ENCODE results near the gene STIP1. TPM values are rescaled to one million over a fixed set of nuclear protein-coding genes. Genes with fewer than 3 reads are reported as not detected.
A peak's percentile ranks its signal among the peaks of the same experiment; 100 is the strongest.

The STIP1 gene
- total RNA-seq, 1 experiment from 2014 or later: 336 TPM

DNA sequence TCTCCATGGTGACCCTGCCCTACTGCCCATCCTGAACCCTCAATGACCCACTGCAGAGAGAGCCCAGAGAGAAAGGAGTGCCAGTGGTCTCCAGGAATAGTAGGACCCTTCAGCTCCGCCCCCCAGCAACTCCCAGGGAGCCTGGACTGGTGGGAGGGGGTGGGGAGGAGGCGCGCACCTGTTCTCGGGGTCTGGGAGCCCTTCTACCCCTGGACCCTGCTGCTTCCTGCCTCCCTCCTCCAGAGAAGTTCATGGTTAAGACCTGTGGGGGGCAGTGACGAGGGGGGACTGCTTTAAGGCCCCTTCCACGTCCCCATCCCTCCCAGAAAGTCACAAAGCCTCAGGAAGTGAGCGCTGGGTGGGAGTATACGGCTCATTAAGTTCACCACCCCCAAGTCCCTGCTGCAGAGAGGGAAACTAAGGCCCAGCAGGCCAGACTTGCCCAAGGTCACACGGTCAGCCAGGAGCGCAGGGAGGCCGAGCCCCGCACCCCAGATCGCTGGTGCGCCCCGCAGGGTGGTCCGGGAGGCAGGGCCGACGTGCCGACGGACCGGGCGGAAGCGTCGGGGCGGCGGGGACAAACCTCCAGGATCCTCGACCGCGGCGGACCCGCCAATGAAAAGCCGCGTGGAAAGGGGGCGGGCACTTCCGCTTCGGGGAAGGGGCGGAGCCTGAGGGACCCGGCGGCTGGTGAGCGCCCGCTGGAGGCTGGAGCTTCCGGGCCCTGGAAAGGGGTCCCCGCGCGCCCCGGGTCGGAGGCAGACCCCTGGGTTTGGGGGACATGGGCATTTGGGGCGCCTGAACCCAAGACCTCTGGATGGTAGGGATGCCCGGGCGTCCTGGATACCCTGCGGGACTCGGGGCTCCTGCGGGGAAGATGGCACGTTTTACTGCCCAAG is 39.9 kb downstream of the STIP1 start, which contains the start of the genes NUDT22 and TRPT1:
NUDT22 (plus strand) TSS at position 667 of the 899 bp plus-strand sequence. CDS start 379 bp downstream, outside the sequence.
TRPT1 (minus strand) TSS at position 579 of the 899 bp plus-strand sequence; CDS start at position 253, 326 bp downstream.
- Histone ChIP-seq H3K4me3 (replicated peaks in 1 of 2; ENCODE audit: low read depth in 1 of 2, low read length in 2 of 2) (peak within 1 kb of the TSS; percentile 82 to 90), H3K27ac (ENCODE audit: low read depth, low read length) (peak within 1 kb of the TSS; percentile 95), H3K27me3 (ENCODE audit: insufficient read depth, low read length) (no peaks in the 10 kb centered on the region), H3K9ac (ENCODE audit: low read length) (peak within 1 kb of the TSS; percentile 96), H3K4me2 (ENCODE audit: low read length) (peak within 1 kb of the TSS; percentile 100), H3K79me2 (ENCODE audit: insufficient read depth, low read length) (peaks cover 19% of the 10 kb centered on the region; the same call in 1 of the 2 replicates), H2AFZ (ENCODE audit: low read depth, low read length, poor library complexity, severe bottlenecking) (no peak within 1 kb of the TSS), H3K36me3 (ENCODE audit: control insufficient read depth in 1 of 2, insufficient read depth in 2 of 2, low read length in 2 of 2) (peaks cover 0 to 6% of the 10 kb centered on the region in 2 experiments; a peak in 1 of 4 replicates), H3K4me1 (ENCODE audit: control insufficient read depth in 1 of 2, insufficient read depth in 2 of 2, low read length in 2 of 2) (peaks cover 17 to 36% of the 10 kb centered on the region in 2 experiments), H4K20me1 (ENCODE audit: insufficient read depth) (no peaks in the 10 kb centered on the region), H3K9me2 (ENCODE audit: insufficient read depth) (no peaks in the 10 kb centered on the region), H3K9me3 (ENCODE audit: control insufficient read depth in 1 of 2, insufficient read depth in 1 of 2, low read depth in 1 of 2, low read length in 2 of 2) (no peaks in the 10 kb centered on the region)
- BruUV-seq (replicated peaks): TSS peak; percentile 64
- peak; percentile 61 for TF ChIP-seq YY1 (IDR thresholded peaks at IDR 0.05; ENCODE audit: extremely low read depth, insufficient replicate concordance, low read depth, low read length)
- TF ChIP-seq EZH2phosphoT487 (IDR thresholded peaks at IDR 0.05; ENCODE audit: borderline replicate concordance): no peak
- TF ChIP-seq POLR2AphosphoS5 (IDR thresholded peaks at IDR 0.05; ENCODE audit: low read depth, low read length): peak; percentile 91
- DNase-seq (ENCODE audit: low read depth, low spot score) (no peak), ATAC-seq (peak; percentile 78)
- ChIA-PET POLR2A (interaction anchor here (1.2 to 1.5 kb wide), 3 partner anchors 15 to 58 kb away, joined by 4 to 6 read pairs (median 5); partner anchors contain the start of gene FKBP2), RAD21 (ENCODE audit: low non-redundant PET in 1 of 2, low total read pairs in 2 of 2, uncharacterized antibody in 2 of 2, unreplicated experiment in 2 of 2) (interaction anchor here (0.9 to 1.1 kb wide), 3 partner anchors 22 to 44 kb away, joined by 3 read pairs; partner anchors contain the start of gene STIP1 (in 1 of the 2)), CTCF (interaction anchor here (1.0 to 2.0 kb wide), 5 partner anchors 22 to 106 kb away, joined by 3 to 8 read pairs (median 3); partner anchors contain the start of gene PLCB3)
- intact Hi-C loops (cut with micrococcal nuclease): no loop called here

- TF ChIP-seq JUND (IDR thresholded peaks at IDR 0.05) (no peak), ZFX (IDR thresholded peaks at IDR 0.05) (peak; percentile 60)
- intact Hi-C loops (cut with micrococcal nuclease): no loop called here
- DNase-seq (ENCODE audit: low read depth, low spot score): no peak
- ChIA-PET RAD21 (ENCODE audit: low non-redundant PET in 1 of 2, low total read pairs in 2 of 2, uncharacterized antibody in 2 of 2, unreplicated experiment in 2 of 2) (interaction anchor here in 1 of 2 experiments (0.9 to 1.0 kb wide), 2 partner anchors 41 to 43 kb away, joined by 3 read pairs; partner anchors contain the start of gene STIP1), CTCF (interaction anchor here (1.0 to 2.0 kb wide), 5 partner anchors 22 to 105 kb away, joined by 3 to 8 read pairs (median 3); partner anchors contain the start of gene PLCB3), POLR2A (interaction anchor here (0.9 to 1.5 kb wide), 5 partner anchors 15 to 91 kb away, joined by 3 to 6 read pairs (median 4); partner anchors contain the start of genes FKBP2 and PRDX5)
- Histone ChIP-seq H3K9ac (ENCODE audit: low read length) (peak overlapping the region; percentile 96), H3K79me2 (ENCODE audit: insufficient read depth, low read length) (peaks cover 19% of the 10 kb centered on the region; the same call in 1 of the 2 replicates), H3K9me2 (ENCODE audit: insufficient read depth) (no peaks in the 10 kb centered on the region), H3K36me3 (ENCODE audit: control insufficient read depth in 1 of 2, insufficient read depth in 2 of 2, low read length in 2 of 2) (peaks cover 0 to 4% of the 10 kb centered on the region in 2 experiments; a peak in 1 of 4 replicates), H3K4me2 (ENCODE audit: low read length) (peak overlapping the region; percentile 100), H3K4me1 (ENCODE audit: control insufficient read depth in 1 of 2, insufficient read depth in 2 of 2, low read length in 2 of 2) (peaks cover 20 to 44% of the 10 kb centered on the region in 2 experiments), H3K4me3 (replicated peaks in 1 of 2; ENCODE audit: low read depth in 1 of 2, low read length in 2 of 2) (peak overlapping the region; percentile 82 to 90), H2AFZ (ENCODE audit: low read depth, low read length, poor library complexity, severe bottlenecking) (no peak overlapping the region), H3K27ac (ENCODE audit: low read depth, low read length) (peak overlapping the region; percentile 95), H3K9me3 (ENCODE audit: control insufficient read depth in 1 of 2, insufficient read depth in 1 of 2, low read depth in 1 of 2, low read length in 2 of 2) (no peaks in the 10 kb centered on the region), H4K20me1 (ENCODE audit: insufficient read depth) (no peaks in the 10 kb centered on the region), H3K27me3 (ENCODE audit: insufficient read depth, low read length) (no peaks in the 10 kb centered on the region)
- peak; percentile 45 for ATAC-seq
- TSS peak; percentile 76 for BruUV-seq (replicated peaks)
These were observed 40.6 kb downstream of the STIP1 start for GRCh38 chr11:64226507-64227051.

Measured in HCT116 (cell line).